Ishikawa (cell line): ENCODE data around the gene ARHGAP22.

Experiments
- CEBPB ChIP-seq: IDR thresholded peaks from 2 replicates; pipeline ENCODE4 v1.6.1; 2012
- EGR1 ChIP-seq: IDR thresholded peaks from 2 replicates; pipeline ENCODE4 v1.6.1; 2012
- EP300 ChIP-seq: IDR thresholded peaks from 2 replicates; pipeline ENCODE4 v1.6.1; 2012; ENCODE audit warnings: borderline replicate concordance
- FOXM1 ChIP-seq: IDR thresholded peaks from 2 replicates; pipeline ENCODE4 v1.6.1; 2012; ENCODE audit warnings: low read depth, borderline replicate concordance
- NFIC ChIP-seq: IDR thresholded peaks from 2 replicates; pipeline ENCODE4 v1.6.1; 2012
- RAD21 ChIP-seq: IDR thresholded peaks from 2 replicates; pipeline ENCODE4 v1.6.1; 2012; ENCODE audit warnings: low read depth
- TCF12 ChIP-seq: IDR thresholded peaks from 2 replicates; pipeline ENCODE4 v1.6.1; 2012; ENCODE audit warnings: low read depth
- YY1 ChIP-seq: IDR thresholded peaks from 2 replicates; pipeline ENCODE4 v1.6.1; 2012; ENCODE audit warnings: low read depth
- TF ChIP-seq, protein P1 (sequence below): IDR thresholded peaks from 2 replicates; pipeline ENCODE4 v1.6.1; 2012; ENCODE audit warnings: low read depth, mild to moderate bottlenecking
- TF ChIP-seq, protein P2 (sequence below): IDR thresholded peaks from 2 replicates; pipeline ENCODE4 v1.6.1; 2012
- TF ChIP-seq, protein P3 (sequence below): IDR thresholded peaks from 2 replicates; pipeline ENCODE4 v1.6.1; 2012

DNA sequence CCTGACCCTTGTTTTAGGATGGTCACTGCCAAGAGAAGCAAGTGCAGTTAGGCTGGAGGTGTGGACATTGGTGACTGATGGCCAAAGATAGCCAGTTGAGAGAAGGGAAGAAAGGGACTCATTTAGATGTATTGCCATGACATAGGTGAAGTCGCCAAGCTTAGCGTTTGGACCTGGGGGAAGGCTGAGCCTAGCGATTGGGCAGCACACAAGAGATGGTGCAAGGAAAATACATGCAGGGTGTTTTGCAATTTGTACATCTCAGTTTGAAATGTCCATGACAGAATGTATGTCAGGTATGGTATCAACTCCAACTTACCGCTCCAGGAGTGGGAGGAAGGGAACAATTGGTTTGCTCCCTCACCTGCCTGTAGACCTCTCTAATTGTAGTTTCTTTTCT is 164.1 kb downstream of the ARHGAP22 start:
- no peak for TF ChIP-seq EP300
- no peak for TF ChIP-seq EGR1
- TF ChIP-seq, protein P1, sequence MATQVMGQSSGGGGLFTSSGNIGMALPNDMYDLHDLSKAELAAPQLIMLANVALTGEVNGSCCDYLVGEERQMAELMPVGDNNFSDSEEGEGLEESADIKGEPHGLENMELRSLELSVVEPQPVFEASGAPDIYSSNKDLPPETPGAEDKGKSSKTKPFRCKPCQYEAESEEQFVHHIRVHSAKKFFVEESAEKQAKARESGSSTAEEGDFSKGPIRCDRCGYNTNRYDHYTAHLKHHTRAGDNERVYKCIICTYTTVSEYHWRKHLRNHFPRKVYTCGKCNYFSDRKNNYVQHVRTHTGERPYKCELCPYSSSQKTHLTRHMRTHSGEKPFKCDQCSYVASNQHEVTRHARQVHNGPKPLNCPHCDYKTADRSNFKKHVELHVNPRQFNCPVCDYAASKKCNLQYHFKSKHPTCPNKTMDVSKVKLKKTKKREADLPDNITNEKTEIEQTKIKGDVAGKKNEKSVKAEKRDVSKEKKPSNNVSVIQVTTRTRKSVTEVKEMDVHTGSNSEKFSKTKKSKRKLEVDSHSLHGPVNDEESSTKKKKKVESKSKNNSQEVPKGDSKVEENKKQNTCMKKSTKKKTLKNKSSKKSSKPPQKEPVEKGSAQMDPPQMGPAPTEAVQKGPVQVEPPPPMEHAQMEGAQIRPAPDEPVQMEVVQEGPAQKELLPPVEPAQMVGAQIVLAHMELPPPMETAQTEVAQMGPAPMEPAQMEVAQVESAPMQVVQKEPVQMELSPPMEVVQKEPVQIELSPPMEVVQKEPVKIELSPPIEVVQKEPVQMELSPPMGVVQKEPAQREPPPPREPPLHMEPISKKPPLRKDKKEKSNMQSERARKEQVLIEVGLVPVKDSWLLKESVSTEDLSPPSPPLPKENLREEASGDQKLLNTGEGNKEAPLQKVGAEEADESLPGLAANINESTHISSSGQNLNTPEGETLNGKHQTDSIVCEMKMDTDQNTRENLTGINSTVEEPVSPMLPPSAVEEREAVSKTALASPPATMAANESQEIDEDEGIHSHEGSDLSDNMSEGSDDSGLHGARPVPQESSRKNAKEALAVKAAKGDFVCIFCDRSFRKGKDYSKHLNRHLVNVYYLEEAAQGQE: no peak
- no peak for TF ChIP-seq FOXM1
- TF ChIP-seq RAD21: no peak
- TF ChIP-seq CEBPB: no peak
- no peak for TF ChIP-seq NFIC
- TF ChIP-seq, protein P2, sequence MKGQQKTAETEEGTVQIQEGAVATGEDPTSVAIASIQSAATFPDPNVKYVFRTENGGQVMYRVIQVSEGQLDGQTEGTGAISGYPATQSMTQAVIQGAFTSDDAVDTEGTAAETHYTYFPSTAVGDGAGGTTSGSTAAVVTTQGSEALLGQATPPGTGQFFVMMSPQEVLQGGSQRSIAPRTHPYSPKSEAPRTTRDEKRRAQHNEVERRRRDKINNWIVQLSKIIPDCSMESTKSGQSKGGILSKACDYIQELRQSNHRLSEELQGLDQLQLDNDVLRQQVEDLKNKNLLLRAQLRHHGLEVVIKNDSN: no peak
- TF ChIP-seq TCF12: no peak
- TF ChIP-seq, protein P3, sequence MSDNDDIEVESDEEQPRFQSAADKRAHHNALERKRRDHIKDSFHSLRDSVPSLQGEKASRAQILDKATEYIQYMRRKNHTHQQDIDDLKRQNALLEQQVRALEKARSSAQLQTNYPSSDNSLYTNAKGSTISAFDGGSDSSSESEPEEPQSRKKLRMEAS: no peak
- TF ChIP-seq YY1: no peak
